ENCODE measurements around the gene VSTM4.

DNA sequence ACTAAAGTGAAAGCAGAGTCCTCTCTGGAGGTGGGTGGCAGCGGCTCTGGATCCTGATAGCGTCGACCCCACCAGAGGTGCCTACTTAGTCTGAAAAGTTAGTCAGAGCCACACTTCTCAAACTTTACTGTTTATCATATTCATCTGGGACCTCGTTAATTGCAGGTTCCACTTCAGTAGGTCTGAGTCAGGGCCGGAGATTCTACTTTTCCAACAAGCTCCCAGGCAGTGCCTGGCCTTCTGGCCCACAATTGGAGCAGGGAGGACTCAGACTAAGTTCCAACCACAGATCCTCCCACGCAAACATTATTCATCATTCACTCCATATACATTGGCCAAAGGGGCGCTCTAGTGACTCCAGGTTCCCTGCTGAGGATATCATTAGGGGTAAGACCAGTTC is 78.1 kb downstream of the VSTM4 start:
- TF ChIP-seq, protein P1, sequence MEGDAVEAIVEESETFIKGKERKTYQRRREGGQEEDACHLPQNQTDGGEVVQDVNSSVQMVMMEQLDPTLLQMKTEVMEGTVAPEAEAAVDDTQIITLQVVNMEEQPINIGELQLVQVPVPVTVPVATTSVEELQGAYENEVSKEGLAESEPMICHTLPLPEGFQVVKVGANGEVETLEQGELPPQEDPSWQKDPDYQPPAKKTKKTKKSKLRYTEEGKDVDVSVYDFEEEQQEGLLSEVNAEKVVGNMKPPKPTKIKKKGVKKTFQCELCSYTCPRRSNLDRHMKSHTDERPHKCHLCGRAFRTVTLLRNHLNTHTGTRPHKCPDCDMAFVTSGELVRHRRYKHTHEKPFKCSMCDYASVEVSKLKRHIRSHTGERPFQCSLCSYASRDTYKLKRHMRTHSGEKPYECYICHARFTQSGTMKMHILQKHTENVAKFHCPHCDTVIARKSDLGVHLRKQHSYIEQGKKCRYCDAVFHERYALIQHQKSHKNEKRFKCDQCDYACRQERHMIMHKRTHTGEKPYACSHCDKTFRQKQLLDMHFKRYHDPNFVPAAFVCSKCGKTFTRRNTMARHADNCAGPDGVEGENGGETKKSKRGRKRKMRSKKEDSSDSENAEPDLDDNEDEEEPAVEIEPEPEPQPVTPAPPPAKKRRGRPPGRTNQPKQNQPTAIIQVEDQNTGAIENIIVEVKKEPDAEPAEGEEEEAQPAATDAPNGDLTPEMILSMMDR (conservative IDR thresholded peaks at IDR 0.05 in 1 of 2, IDR thresholded peaks at IDR 0.05 in 1 of 2; ENCODE audit: low read depth in 1 of 2, low read length in 2 of 2) = no peak
- TF ChIP-seq EZH2 (IDR thresholded peaks at IDR 0.05; ENCODE audit: low read length, missing control alignments) = no peak
